GM19467 (cell line): Measurements from ENCODE around the gene GNB5.

Experiments
- ATAC-seq: cut with Tn5 transposase; IDR thresholded peaks from one replicate; pipeline ENCODE4 v1.9.1; 2021; ENCODE audit warnings: mild to moderate bottlenecking, moderate library complexity; ENCODE audit not compliant: unreplicated experiment

GNB5 gene

DNA sequence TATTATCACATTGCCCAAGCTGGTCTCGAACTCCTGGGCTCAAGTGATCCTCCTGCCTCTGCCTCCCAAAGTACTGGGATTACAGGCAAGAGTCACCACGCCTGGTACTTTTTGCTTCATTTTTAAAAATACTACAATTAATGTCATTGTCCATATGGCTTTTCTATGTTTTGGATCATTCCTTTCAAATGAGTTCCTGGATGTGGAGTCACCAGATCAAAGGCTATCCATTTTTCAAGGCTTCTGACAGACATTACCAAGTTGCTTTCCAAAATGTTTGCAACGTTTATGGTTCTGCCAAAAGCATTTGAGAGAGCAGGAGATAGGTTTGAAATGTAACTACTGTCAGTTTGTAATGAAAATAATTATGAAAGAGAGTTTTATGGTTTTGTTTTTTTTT is 44.4 kb downstream of the GNB5 start:
- no peak for ATAC-seq

DNA sequence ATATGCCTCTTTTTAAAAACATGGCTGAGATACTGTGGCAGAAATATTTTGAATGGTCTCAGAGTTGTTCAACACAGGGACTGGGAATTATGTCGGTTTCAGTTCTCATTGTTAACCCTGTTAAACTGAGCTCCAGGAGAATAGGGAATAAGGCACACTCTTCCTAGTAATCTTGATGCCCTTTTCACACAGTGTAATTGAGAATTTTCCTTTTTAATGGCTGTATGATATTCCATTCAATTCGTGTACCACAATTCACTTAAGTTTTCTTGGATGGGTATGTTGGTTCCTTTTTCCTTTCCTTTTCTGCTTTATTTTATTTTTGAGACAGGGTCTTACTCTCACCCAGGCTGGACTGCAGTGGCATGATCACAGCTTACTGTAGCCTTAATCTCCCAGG is 44.9 kb downstream of the GNB5 start:
- ATAC-seq, result no peak

DNA sequence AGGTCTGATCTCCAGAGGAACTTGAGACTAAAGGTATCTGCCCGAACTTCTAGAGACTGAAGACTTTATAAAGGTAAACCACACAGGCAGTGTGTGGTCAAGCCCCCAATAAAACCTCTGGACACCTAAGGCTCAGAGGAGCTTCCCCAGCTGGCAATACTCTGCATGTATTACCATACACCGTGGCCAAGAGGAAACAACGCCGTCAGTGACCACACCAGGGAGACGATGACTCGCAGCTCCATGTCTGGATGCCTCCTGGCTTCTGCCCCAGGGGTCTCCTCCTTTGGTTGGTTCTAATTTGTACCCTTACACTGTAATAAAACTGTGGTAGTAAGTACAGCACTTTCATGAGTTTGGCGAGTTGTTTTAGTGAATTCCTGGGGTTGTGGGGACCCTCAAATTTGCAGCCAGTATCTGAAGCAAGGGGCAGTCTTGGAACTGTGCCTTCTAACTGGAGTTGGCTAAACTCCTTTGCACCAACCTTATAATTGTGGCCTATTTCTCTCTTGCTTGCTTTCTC is 46.5 kb downstream of the GNB5 start:
- no peak for ATAC-seq

DNA sequence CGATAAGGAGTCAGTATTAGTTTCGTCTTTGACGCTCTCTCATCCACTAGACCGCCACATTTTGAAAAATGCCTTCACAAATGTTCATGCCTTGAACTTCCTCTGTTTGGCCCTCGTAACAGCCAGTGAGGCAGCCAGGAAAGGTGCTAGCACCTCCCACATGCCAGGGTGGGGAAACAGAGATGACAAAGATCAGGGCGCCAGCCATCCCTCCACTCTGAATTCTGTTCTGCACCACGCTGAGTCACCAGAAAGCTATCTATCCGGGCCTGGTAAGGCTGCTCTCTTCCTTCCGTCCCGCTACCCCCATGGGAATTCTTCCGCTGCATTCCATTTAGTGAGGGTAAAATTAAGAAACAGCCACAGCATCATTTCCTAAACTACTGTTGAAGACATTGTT is 47.3 kb downstream of the GNB5 start:
- ATAC-seq, result no peak

DNA sequence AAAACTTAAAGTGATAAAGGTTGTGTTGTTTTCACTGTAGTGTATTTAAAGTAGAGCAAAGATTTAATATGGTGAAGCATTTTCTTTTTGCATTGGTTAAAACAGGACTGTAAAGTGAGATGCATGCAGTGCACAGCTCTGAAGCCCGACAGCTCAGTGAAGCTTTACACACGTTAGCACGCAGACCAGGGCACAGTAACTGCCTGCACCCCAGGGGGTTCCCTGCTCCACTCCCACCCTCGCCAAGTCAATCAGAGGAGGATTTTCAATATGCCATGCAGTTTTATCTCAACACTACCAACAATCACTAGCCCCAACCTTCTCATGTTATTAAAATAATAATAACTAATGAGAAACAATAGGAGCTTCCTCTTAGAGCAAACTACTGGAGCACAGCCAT is 50.5 kb downstream of the GNB5 start:
- no peak for ATAC-seq

DNA sequence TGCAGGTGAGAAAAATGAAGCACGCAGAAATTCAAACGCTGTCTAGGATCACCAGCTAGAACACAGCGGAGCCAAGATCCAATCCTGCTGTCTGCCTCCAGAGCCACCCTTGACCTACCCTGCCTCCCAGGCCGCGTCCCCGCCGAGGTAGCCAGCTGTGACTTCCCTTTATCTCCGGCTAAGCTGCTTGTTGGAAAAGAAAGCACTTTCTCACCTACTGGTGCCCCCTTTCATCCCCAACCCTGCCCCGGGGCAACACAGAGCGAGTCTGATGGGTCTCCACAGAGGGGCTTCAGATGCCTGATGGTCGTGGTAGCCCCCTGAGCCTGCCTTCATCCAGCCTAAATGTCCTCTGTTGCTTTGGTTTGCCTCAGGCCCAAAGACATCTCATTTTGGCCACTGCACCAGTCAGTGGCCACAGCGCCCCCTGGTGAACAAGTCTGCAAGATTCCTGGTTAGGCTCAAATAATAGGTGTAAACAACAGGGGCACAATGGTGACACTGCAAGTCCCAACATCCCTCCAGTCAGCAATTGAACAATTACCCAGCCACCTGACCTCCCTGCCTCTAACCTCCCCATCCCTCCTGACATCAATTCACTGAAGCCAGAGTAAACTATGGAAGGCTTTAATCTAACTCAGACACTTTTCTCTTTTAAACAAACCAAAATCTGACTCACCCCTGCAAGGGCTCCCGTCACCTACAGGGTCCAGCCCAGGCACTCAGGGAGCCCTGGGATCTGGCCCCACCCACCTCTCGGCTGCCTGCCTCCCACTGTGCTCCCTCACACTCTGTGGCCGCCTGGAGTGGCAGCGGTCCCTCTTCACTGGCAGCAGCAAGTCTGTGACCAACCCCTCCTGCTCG is 51.4 kb downstream of the GNB5 start:
- no peak for ATAC-seq

DNA sequence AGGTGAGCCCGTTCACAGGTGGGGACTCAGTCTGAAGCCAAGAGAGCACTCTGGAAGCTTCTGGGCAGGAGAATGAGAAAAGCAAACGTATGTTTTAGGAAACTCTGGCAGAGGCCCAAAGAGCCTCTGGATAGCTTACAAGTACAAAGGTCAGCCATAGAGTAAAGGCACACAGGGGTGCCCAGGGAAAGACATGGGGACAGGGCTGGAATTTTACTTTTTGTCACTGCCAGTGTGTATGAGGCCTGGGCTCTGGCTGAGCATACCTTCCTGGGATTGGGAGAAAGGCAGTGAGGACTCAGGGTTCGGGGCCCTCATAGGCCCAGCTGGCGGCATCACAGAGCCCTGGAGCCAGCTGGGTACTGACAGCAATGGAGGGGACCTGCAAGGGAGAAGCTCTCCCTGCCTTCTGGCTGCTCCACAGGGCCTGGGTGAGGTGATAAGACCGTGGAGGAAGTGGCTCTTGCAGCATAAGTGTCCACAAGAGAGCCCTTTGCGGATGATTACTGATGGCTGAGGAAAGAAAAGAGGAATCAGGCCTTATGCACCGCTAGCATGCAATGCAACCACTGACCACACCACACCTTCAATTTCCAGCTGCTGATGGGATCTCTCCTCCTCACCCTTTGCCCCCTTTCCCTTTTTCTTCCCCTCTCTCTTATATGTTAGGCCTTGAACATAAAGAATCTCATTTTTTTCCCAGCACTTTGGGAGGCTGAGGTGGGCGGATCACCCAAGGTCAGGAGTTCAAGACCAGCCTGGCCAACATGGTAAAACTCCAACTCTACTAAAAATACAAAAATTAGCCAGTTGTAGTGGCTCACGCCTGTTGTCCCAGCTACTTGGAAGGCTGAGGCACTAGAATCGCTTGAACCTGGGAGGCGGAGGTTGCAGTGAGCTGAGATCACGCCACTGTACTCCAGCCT is 53.5 kb downstream of the GNB5 start:
- no peak for ATAC-seq

DNA sequence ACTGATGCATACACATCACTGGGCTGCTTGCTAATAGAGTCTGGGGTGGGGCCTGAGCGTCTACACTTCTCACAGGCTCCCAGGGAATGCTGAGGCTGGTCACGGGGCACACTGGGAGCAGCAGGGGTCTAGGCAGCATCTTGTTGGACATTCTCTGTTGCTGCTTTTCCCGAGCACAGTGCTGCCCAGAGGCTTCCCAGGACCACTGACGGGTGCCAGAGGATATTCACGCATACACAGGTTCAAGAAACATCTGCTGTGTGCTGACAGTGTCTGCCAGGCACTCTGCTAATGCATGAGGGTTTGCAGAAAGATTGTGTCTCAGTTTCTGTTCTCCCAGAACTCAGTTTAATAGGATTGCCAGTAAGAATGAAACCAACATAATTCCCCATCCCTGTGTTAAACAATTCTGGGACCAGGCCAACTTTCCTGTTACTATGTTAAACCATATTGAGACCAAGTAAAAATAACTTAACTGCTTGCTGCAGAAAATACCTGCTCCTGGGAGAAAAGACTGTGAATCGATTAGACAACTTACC is 54.7 kb downstream of the GNB5 start:
- no peak for ATAC-seq

DNA sequence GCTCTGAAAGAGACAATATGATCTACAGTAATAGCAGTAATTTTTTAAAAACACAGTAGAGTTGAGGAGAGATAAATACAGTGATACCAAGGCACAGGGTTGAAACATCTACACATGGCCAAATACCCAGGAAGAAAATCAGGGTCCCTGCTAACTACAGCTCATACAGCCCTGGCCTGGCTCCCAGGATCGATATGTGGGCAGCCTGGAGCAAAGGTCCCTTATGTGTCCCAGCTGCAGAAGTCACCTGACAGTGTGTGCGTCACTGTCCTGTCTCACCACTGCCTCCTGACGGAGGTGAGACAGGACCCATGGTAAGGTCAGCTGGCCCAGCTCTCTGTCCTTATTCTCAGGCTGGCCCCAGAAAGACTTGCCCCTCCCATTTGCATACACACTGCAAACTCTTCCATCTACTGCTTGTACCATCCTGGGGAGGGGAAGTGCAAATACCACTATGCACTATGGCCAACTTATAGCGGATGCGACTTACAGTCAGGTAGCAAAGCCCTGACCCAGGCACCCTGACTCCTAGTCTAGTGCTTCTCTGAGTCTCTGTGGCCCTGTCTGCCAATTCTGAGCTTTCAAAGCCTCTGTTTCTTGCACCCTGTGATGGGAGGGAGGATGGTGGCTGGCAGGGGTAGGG is 56.6 kb downstream of the GNB5 start:
- ATAC-seq, result no peak

DNA sequence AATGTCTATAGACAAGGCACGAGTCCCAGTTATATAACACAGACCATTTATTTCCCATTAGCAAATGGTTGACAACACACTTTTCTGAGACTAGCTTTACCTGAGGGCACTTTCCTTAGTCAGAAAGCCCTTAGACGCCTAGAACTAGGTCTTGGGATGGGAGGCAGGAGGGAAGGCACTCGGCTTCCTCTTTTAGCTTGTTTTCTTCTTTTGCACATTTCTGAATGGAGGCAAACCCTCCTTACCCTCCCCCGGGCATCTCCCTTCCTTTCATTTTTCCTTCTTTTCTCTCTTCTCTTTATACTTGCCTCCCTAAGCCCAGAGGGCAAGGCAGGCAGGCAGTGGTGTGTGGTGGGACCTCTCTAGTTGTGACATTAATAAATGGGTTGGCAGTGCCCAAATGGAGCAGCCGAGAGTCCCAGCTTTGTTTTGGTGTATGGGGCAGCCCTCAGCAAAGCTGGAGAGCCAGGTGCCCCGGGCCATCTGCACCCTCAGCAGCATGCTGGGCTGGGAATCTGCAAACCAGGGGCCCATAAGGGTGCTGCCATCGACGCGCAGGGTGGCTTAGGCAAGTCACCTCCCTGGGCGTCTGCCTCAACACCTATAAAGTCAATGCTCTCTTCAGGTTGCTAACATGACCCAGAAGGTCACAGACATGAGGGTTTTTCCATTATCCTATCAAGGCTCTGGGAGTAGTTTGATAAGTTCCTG is 57.5 kb downstream of the GNB5 start:
- ATAC-seq, result no peak

DNA sequence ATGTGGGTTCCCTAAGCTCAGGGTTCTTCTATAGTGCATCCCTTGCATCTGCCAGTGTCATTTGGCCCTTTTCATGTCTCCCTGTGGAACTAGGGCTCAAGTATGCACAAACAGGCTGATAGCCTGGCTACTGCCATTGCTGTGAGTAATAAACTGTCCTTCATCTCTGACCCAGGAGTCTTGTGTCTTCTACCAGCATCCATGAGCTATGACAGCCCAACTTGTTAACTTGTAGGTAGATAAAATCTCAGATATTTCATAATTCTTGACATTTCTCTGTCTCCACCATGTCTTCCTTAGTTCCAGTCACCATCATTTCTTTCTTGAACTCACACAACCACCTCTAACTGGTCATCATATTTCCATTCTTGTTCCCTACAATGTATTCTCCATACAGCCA is 59.1 kb downstream of the GNB5 start:
- no peak for ATAC-seq

DNA sequence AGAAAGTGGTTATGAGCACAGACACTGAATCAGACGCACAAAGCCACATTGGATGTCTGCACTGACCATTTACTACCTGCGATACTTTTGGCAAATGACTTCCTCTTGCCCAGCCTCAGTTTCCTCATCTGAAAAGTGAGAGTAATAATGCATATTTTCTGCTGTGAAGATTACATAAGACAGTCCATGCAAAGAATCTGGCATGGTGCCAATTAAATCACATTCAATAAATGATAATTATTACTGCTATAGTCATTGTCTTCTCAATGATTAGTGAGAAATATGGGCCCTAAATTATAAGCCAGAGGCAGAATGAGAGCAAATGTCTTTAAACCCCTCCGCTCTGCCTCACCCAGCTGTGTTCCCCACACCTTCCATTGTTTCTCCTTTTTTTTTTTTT is 62.6 kb downstream of the GNB5 start:
- no peak for ATAC-seq

DNA sequence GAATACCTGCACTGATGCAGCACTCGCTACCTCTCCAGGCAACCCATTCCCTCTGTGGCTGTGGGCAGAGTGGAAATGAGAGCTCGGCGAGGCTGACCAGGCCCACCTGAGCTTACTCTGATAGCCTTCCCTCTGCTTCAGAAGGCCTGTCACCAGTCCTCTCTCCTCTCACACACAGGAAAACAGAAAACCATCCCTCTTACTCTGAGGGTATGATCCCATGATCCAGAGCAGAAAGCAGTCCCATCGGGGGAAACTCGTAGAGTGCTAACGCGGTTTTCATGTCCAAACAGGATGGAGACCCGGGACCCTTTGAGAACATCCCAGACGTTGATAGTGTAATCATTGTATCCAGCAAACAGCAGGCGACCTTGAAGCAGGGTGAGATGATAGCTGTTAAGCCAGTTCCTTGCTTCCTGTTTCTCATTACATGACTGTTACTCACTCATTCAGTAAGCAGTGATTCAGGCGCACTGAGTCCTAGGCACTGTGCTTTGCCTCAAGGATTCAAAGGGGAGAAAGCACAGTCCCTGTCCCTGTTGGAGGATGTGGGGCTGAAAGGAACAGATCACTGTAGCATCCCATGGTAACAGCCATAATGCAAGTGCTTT is 66.8 kb downstream of the GNB5 start:
- no peak for ATAC-seq

DNA sequence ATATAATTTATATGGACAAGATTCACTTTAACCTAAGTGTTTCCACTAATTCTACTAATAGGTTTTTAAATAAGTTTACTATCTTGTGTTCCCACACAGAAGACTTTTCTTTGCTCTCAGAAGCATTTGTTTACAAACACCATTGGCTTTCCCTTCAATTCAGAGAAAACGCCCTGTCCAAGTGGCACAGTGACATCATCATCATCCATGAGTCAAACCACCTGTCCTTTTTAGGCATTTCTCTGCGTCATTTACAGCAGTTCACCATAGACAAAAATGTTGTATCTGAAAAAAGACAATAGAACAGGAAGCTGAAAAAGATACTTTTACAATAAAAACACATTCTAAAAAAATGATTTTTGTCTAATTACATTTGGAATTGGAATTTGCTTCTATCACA is 69.3 kb downstream of the GNB5 start:
- no peak for ATAC-seq

DNA sequence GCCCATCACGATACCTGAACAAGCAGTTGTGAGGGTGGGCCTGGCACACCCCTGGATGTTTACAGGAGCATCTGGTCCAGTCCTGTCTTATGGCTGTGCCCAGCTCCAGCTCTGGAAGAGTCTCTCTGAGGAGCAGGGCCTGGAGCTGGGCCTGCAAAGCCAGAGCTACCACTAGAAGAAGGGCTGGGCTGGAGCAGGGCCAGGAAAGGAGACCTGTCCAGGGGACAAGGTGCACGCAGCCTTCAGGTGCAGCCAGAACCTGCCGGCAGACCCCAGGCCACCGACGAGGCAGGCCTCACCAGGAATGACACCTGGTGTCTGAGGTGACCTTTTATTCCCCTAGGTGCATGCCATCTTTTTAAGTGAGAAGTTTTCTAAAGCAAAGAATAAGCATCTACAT is 70.2 kb downstream of the GNB5 start:
- ATAC-seq, result no peak

DNA sequence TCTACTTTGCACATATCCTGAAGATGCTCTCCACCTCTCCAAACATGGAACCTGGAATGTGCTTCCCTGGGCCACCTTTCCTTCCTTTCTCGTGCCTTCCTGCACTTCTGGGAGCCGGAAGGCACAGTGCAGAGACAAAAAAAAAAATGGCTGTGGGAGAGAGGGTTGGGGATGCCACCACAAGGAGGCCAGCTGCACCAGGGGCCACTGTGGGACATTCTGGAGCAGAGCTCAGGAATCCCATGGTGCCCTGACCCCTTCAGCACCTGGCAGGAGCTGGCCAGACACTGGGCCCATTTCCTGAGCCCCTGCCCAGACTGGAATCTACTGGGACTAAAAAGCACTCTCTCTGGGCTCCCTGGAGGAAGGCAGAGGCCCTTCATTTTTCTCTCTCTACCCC is 70.7 kb downstream of the GNB5 start:
- no peak for ATAC-seq

DNA sequence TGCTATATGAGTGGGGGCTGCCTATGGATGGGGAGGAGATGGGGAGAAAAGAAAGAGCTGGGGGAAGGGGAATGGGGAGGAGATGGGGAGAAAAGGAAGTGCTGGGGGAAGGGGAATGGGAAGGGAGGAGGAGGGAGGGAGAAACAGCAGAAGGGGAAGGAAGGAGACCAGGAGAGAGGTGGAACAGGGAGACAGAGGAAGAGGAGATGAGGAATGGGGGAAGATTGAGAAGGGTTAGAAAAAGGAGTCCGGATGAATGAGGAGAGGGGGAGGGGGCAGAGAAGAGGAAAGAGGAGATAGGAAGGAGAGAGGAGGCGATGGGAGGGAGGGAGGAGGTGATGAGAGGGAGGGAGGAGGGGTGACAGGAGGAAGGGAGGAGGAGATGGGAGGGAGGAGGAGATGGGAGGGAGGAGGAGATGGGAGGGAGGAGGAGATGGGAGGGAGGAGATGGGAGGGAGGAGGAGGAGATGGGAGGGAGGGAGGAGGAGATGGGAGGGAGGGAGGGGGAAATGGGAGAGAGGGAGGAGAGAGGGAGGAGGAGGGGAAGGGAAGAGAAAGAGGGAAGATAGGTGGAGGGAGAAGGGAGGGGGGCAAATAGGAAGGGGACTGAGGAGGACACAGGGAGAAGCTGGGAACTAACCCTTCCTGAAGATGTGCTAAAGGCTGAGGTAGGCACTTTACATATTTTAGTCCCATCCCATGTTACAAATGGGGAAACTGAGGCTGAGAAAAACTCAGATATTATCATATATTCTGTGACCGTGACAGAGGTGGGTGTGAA is 72.0 kb downstream of the GNB5 start:
- ATAC-seq, result no peak

DNA sequence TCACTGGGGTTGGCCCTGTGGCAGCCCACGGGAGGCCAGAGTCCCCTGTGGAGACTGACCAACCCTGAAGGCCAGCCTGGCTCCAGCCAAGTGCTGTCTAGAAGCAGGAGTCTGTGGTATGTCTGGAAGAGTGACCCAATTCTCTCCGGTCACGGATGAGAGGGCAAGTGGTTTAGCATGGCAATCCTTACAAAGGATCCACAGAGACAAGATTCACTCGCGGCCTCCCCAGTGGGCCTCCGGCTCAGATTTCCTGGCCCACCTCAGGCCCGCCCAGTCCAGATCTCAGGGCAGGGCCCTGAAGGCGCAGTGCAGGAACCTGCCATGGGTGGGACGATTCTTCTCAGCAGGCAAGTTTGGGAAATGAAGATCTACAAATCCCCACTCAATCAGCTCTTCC is 73.6 kb downstream of the GNB5 start:
- ATAC-seq, result no peak
